ENCODE data around the gene TOGARAM2. TPM values are rescaled to one million over a fixed set of nuclear protein-coding genes. Genes with fewer than 3 reads are reported as not detected.

Gene TOGARAM2
- polyA plus RNA-seq, 4 donors, result under 0.01 to 1.1 (median 0.79) TPM

GRCh38 chr2:29041161-29041660, 60.1 kb downstream of the TOGARAM2 start:
- FAIRE-seq, result no peak

GRCh38 chr2:29042561-29043075, 61.5 kb downstream of the TOGARAM2 start:
- DNase-seq (peak in 1 of 2 donors; percentile 2), FAIRE-seq (no peak)
- WGBS, 3 donors, result 36 to 57% (median 47%) methylated on average over 9 of the region's 9 CpGs

More at GRCh38 chr2:29041161-29041660, 60.1 kb downstream of the TOGARAM2 start:
- no peaks in the 10 kb centered on the region for H3K4me1 ChIP-seq (ENCODE audit: control insufficient read depth in 3 of 3, insufficient read depth in 2 of 3, low read depth in 1 of 3, low read length in 2 of 3)
- H3K36me3 ChIP-seq (ENCODE audit: control insufficient read depth in 3 of 3, insufficient read depth in 2 of 3, low read depth in 1 of 3, low read length in 3 of 3), result no peaks in the 10 kb centered on the region
- peaks cover 0 to 2% (median 0%) of the 10 kb centered on the region in 3 donors for H3K27me3 ChIP-seq (ENCODE audit: control insufficient read depth in 3 of 3, insufficient read depth in 3 of 3, low read length in 3 of 3)
- no peak overlapping the region for H3K27ac ChIP-seq (ENCODE audit: low read depth in 1 of 3, low read length in 2 of 3)
- DNase-seq, result no peak
- H3K9me3 ChIP-seq (ENCODE audit: control insufficient read depth in 2 of 2, insufficient read depth in 1 of 2, low read depth in 1 of 2, low read length in 1 of 2), result no peaks in the 10 kb centered on the region
- WGBS, 3 donors, result 89 to 93% (median 91%) methylated on average over 9 of the region's 9 CpGs
- no peak overlapping the region for H3K4me3 ChIP-seq (ENCODE audit: low read depth in 1 of 3, low read length in 3 of 3)

GRCh38 chr2:29044459-29044858, 63.4 kb downstream of the TOGARAM2 start:
- no peak for DNase-seq
- Histone ChIP-seq H3K27ac (ENCODE audit: low read depth in 1 of 3, low read length in 2 of 3) (no peak overlapping the region), H3K36me3 (ENCODE audit: control insufficient read depth in 3 of 3, insufficient read depth in 2 of 3, low read depth in 1 of 3, low read length in 3 of 3) (no peaks in the 10 kb centered on the region), H3K4me1 (ENCODE audit: control insufficient read depth in 3 of 3, insufficient read depth in 2 of 3, low read depth in 1 of 3, low read length in 2 of 3) (no peaks in the 10 kb centered on the region), H3K9me3 (ENCODE audit: control insufficient read depth in 2 of 2, insufficient read depth in 1 of 2, low read depth in 1 of 2, low read length in 1 of 2) (no peaks in the 10 kb centered on the region), H3K27me3 (ENCODE audit: control insufficient read depth in 3 of 3, insufficient read depth in 3 of 3, low read length in 3 of 3) (peaks cover 0 to 3% (median 0%) of the 10 kb centered on the region in 3 donors), H3K4me3 (ENCODE audit: low read depth in 1 of 3, low read length in 3 of 3) (no peak overlapping the region)
- 84 to 88% (median 84%) methylated on average over 4 of the region's 4 CpGs for WGBS, 3 donors
- no peak for FAIRE-seq

More at GRCh38 chr2:29042561-29043075, 61.5 kb downstream of the TOGARAM2 start:
- no peak overlapping the region for H3K4me3 ChIP-seq (ENCODE audit: low read depth in 1 of 3, low read length in 3 of 3)
- H3K4me1 ChIP-seq (ENCODE audit: control insufficient read depth in 3 of 3, insufficient read depth in 2 of 3, low read depth in 1 of 3, low read length in 2 of 3), result no peaks in the 10 kb centered on the region
- no peaks in the 10 kb centered on the region for H3K36me3 ChIP-seq (ENCODE audit: control insufficient read depth in 3 of 3, insufficient read depth in 2 of 3, low read depth in 1 of 3, low read length in 3 of 3)
- no peak overlapping the region for H3K27ac ChIP-seq (ENCODE audit: low read depth in 1 of 3, low read length in 2 of 3)
- H3K9me3 ChIP-seq (ENCODE audit: control insufficient read depth in 2 of 2, insufficient read depth in 1 of 2, low read depth in 1 of 2, low read length in 1 of 2), result no peaks in the 10 kb centered on the region
- peaks cover 0 to 2% (median 0%) of the 10 kb centered on the region in 3 donors for H3K27me3 ChIP-seq (ENCODE audit: control insufficient read depth in 3 of 3, insufficient read depth in 3 of 3, low read length in 3 of 3)

GRCh38 chr2:29046321-29046720, 65.2 kb downstream of the TOGARAM2 start:
- 87 to 100% (median 95%) methylated on average over 2 of the region's 2 CpGs for WGBS, 3 donors
- Histone ChIP-seq H3K4me3 (ENCODE audit: low read depth in 1 of 3, low read length in 3 of 3) (no peak overlapping the region), H3K9me3 (ENCODE audit: control insufficient read depth in 2 of 2, insufficient read depth in 1 of 2, low read depth in 1 of 2, low read length in 1 of 2) (no peaks in the 10 kb centered on the region), H3K4me1 (ENCODE audit: control insufficient read depth in 3 of 3, insufficient read depth in 2 of 3, low read depth in 1 of 3, low read length in 2 of 3) (no peaks in the 10 kb centered on the region), H3K27ac (ENCODE audit: low read depth in 1 of 3, low read length in 2 of 3) (no peak overlapping the region), H3K36me3 (ENCODE audit: control insufficient read depth in 3 of 3, insufficient read depth in 2 of 3, low read depth in 1 of 3, low read length in 3 of 3) (no peaks in the 10 kb centered on the region), H3K27me3 (ENCODE audit: control insufficient read depth in 3 of 3, insufficient read depth in 3 of 3, low read length in 3 of 3) (peaks cover 0 to 8% (median 0%) of the 10 kb centered on the region in 3 donors)
- FAIRE-seq (no peak), DNase-seq (no peak)

DNA sequence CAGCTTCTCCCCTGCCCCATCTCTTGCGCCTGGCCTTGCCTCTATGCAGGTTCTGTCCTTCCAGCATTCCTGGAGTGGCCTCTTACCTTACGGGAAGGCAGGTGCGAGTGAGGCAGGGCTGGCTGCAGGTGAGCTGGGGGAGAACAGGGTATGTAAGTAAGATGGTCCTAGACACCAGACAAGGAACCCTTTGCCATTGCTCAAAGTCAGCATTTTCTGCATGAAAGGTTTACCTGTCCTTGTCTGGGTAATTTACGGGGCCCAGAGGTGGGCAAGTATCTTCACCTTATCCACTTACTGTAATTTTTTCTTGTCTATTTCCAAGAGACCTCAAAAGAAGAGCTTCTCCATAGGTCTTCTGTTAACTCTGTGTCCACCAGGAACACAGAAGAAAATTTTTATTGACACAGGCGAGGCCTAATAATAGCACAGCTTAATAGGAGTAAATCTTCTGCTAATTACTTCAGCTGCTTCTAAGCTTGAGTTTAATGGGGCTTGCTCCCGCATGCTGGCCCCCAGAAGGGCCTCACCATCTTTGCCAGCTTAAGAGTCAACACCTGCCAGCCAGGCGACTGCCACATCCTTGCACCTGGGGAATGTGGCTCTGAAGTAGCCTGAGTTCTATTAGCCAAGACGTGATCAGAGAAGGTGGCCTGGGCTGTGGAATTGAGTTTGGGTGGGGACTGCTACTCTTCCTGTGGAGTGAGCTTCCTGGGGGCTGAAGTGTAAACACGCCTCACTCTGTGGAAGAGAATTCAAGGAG, 66.2 kb downstream of the TOGARAM2 start:
- DNase-seq (no peak), FAIRE-seq (no peak)
- H3K9me3 ChIP-seq (ENCODE audit: control insufficient read depth in 2 of 2, insufficient read depth in 1 of 2, low read depth in 1 of 2, low read length in 1 of 2), result no peaks in the 10 kb centered on the region
- H3K27ac ChIP-seq (ENCODE audit: low read depth in 1 of 3, low read length in 2 of 3), result no peak overlapping the region
- H3K4me1 ChIP-seq (ENCODE audit: control insufficient read depth in 3 of 3, insufficient read depth in 2 of 3, low read depth in 1 of 3, low read length in 2 of 3), result no peaks in the 10 kb centered on the region
- 72 to 83% (median 75%) methylated on average over 9 of the region's 9 CpGs for WGBS, 3 donors
- H3K4me3 ChIP-seq (ENCODE audit: low read depth in 1 of 3, low read length in 3 of 3), result no peak overlapping the region
- H3K27me3 ChIP-seq (ENCODE audit: control insufficient read depth in 3 of 3, insufficient read depth in 3 of 3, low read length in 3 of 3), result peaks cover 0 to 8% (median 0%) of the 10 kb centered on the region in 3 donors
- no peaks in the 10 kb centered on the region for H3K36me3 ChIP-seq (ENCODE audit: control insufficient read depth in 3 of 3, insufficient read depth in 2 of 3, low read depth in 1 of 3, low read length in 3 of 3)

DNA sequence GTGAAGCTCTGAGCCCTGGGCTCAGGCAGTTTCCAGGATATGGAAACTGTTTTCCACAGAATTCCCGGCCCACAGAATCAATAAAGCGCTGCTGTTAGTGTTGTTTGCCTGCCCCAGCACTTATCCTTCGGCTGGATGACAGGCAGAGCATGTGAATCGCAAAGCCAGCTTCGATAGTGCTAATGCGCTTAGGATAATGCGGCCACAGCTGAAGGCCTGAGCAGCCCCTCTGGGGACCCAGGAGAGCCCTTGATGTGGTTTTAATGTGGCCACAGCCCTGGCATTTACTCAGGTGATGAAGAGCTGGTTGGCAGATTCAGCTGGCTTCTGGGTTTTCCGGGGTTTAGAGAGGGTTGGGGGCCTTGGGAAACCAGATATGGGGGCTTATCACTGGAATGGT, 69.5 kb downstream of the TOGARAM2 start:
- DNase-seq (no peak), FAIRE-seq (no peak)
- Histone ChIP-seq H3K27me3 (ENCODE audit: control insufficient read depth in 3 of 3, insufficient read depth in 3 of 3, low read length in 3 of 3) (peaks cover 0 to 8% (median 0%) of the 10 kb centered on the region in 3 donors), H3K9me3 (ENCODE audit: control insufficient read depth in 2 of 2, insufficient read depth in 1 of 2, low read depth in 1 of 2, low read length in 1 of 2) (no peaks in the 10 kb centered on the region), H3K4me1 (ENCODE audit: control insufficient read depth in 3 of 3, insufficient read depth in 2 of 3, low read depth in 1 of 3, low read length in 2 of 3) (no peaks in the 10 kb centered on the region), H3K27ac (ENCODE audit: low read depth in 1 of 3, low read length in 2 of 3) (no peak overlapping the region), H3K4me3 (ENCODE audit: low read depth in 1 of 3, low read length in 3 of 3) (no peak overlapping the region), H3K36me3 (ENCODE audit: control insufficient read depth in 3 of 3, insufficient read depth in 2 of 3, low read depth in 1 of 3, low read length in 3 of 3) (no peaks in the 10 kb centered on the region)
- 58 to 73% (median 69%) methylated on average over 8 of the region's 8 CpGs for WGBS, 3 donors

DNA sequence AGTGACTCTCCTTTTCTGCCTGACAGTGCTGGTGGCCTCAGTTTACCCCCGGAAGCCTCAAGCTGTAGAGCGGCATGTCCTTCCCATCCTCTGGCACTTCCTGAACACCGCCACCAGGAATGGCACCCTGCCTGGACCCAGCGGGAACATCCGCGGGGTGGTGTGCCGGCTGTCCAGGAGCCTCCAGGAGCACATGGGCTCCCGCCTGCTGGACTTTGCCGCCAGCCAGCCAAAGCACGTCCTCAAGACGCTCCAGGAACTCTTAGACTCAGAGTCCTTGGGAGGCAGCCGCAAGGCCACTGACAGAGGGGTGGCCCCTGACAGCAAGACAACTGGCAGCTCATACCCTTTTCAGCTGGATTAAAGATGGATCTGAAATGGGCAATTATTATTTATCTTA, 70.6 kb downstream of the TOGARAM2 start:
- Histone ChIP-seq H3K27me3 (ENCODE audit: control insufficient read depth in 3 of 3, insufficient read depth in 3 of 3, low read length in 3 of 3) (peaks cover 0 to 8% (median 0%) of the 10 kb centered on the region in 3 donors), H3K36me3 (ENCODE audit: control insufficient read depth in 3 of 3, insufficient read depth in 2 of 3, low read depth in 1 of 3, low read length in 3 of 3) (no peaks in the 10 kb centered on the region), H3K27ac (ENCODE audit: low read depth in 1 of 3, low read length in 2 of 3) (no peak overlapping the region), H3K4me3 (ENCODE audit: low read depth in 1 of 3, low read length in 3 of 3) (no peak overlapping the region), H3K9me3 (ENCODE audit: control insufficient read depth in 2 of 2, insufficient read depth in 1 of 2, low read depth in 1 of 2, low read length in 1 of 2) (no peaks in the 10 kb centered on the region), H3K4me1 (ENCODE audit: control insufficient read depth in 3 of 3, insufficient read depth in 2 of 3, low read depth in 1 of 3, low read length in 2 of 3) (no peaks in the 10 kb centered on the region)
- WGBS, 3 donors, result 86 to 94% (median 93%) methylated on average over 12 of the region's 12 CpGs
- DNase-seq (no peak), FAIRE-seq (no peak)

- no peak overlapping the region for H3K27ac ChIP-seq (ENCODE audit: low read depth in 1 of 3, low read length in 2 of 3)
- H3K36me3 ChIP-seq (ENCODE audit: control insufficient read depth in 3 of 3, insufficient read depth in 2 of 3, low read depth in 1 of 3, low read length in 3 of 3), result no peaks in the 10 kb centered on the region
- FAIRE-seq, result no peak
- H3K4me1 ChIP-seq (ENCODE audit: control insufficient read depth in 3 of 3, insufficient read depth in 2 of 3, low read depth in 1 of 3, low read length in 2 of 3), result no peaks in the 10 kb centered on the region
- no peak overlapping the region for H3K4me3 ChIP-seq (ENCODE audit: low read depth in 1 of 3, low read length in 3 of 3)
- 68 to 81% (median 74%) methylated on average over 5 to 6 of the region's 6 CpGs for WGBS, 3 donors
- no peaks in the 10 kb centered on the region for H3K9me3 ChIP-seq (ENCODE audit: control insufficient read depth in 2 of 2, insufficient read depth in 1 of 2, low read depth in 1 of 2, low read length in 1 of 2)
- no peak for DNase-seq
- peaks cover 0 to 8% (median 0%) of the 10 kb centered on the region in 3 donors for H3K27me3 ChIP-seq (ENCODE audit: control insufficient read depth in 3 of 3, insufficient read depth in 3 of 3, low read length in 3 of 3)
Observed at GRCh38 chr2:29052807-29053206, 71.7 kb downstream of the TOGARAM2 start.

Data from small intestine (tissue), 7 donors.